ENCODE data around the gene GPR139.

- TF ChIP-seq, protein P1, sequence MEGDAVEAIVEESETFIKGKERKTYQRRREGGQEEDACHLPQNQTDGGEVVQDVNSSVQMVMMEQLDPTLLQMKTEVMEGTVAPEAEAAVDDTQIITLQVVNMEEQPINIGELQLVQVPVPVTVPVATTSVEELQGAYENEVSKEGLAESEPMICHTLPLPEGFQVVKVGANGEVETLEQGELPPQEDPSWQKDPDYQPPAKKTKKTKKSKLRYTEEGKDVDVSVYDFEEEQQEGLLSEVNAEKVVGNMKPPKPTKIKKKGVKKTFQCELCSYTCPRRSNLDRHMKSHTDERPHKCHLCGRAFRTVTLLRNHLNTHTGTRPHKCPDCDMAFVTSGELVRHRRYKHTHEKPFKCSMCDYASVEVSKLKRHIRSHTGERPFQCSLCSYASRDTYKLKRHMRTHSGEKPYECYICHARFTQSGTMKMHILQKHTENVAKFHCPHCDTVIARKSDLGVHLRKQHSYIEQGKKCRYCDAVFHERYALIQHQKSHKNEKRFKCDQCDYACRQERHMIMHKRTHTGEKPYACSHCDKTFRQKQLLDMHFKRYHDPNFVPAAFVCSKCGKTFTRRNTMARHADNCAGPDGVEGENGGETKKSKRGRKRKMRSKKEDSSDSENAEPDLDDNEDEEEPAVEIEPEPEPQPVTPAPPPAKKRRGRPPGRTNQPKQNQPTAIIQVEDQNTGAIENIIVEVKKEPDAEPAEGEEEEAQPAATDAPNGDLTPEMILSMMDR (IDR thresholded peaks at IDR 0.05) = no peak
- TF ChIP-seq EZH2 (IDR thresholded peaks at IDR 0.05; ENCODE audit: borderline replicate concordance, insufficient read depth, low read depth, low read length, poor library complexity, severe bottlenecking) = no peak
These were observed 68.8 kb downstream of the GPR139 start for GRCh38 chr16:20004931-20005330.

Measured in B cell (primary cell).